ENCODE measurements around the gene ANKRD28. TPM values are rescaled to one million over a fixed set of nuclear protein-coding genes. Genes with fewer than 3 reads are reported as not detected.
"Not testable (repeated sequence)": the region's sequence is repeated elsewhere in the genome, so short reads cannot be mapped to it uniquely, and the experiment has no call there.

The ANKRD28 gene
- polyA plus RNA-seq (2011; rRNA removed) (50.9 and 92.5 TPM in 2 replicates), polyA minus RNA-seq (2011; rRNA and poly(A)+ RNA removed) (96.1 and 134 TPM in 2 replicates)

DNA sequence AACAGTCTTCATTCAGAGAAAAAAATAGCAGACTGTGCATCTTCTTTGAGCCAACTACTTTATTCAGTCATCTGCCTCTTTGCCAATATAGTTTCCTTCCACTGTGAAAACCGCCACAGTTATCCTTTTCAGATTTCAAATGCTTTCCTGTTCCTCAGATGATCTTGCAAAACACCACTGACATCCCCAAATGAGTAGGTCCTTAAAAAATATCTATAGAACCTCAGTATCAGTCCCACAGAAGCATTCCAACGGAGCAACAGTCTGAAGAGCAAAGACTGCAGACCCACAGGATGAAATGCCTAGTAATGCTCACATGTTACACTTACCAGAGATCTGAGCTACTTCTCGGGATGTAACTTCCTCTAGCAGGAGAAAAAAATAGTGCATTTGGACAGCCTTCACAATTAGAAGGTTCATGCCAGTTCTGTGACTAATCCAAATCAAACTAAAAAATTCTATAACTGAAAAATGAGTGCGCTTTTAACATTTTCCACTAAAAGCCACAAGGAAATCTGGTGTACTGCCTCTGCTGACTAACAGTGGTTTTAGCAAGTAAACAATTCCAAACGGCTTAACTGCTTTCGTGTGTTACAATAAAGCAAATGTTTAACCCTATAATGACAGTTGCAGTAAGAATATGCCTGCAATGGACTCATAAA, at the start of gene ANKRD28:
TSS of gene ANKRD28 (minus strand) at position 338 of the 662 bp plus-strand sequence. CDS start 1,458 bp downstream, outside the sequence.
- CTCF ChIA-PET = interaction anchor here (0.9 to 2.2 kb wide), 7 partner anchors 8 to 163 kb away, joined by 3 to 10 read pairs (median 4); no protein-coding TSS in a partner anchor
- peak within 1 kb of the TSS; percentile 80 for H3K4me3 ChIP-seq (ENCODE audit: low read depth, low read length)
- TF ChIP-seq, protein P1, sequence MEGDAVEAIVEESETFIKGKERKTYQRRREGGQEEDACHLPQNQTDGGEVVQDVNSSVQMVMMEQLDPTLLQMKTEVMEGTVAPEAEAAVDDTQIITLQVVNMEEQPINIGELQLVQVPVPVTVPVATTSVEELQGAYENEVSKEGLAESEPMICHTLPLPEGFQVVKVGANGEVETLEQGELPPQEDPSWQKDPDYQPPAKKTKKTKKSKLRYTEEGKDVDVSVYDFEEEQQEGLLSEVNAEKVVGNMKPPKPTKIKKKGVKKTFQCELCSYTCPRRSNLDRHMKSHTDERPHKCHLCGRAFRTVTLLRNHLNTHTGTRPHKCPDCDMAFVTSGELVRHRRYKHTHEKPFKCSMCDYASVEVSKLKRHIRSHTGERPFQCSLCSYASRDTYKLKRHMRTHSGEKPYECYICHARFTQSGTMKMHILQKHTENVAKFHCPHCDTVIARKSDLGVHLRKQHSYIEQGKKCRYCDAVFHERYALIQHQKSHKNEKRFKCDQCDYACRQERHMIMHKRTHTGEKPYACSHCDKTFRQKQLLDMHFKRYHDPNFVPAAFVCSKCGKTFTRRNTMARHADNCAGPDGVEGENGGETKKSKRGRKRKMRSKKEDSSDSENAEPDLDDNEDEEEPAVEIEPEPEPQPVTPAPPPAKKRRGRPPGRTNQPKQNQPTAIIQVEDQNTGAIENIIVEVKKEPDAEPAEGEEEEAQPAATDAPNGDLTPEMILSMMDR (IDR thresholded peaks at IDR 0.05; ENCODE audit: insufficient read depth, low read depth, low read length) = peak; percentile 45
- H3K36me3 ChIP-seq (ENCODE audit: control insufficient read depth, insufficient read depth, low read length) = no peaks in the 10 kb centered on the region
- peak; percentile 97 for DNase-seq (ENCODE audit: low read depth)
- H3K27me3 ChIP-seq (ENCODE audit: control insufficient read depth, insufficient read depth, low read length) = no peaks in the 10 kb centered on the region
- POLR2A ChIA-PET = interaction anchor here (0.6 to 1.7 kb wide), 5 partner anchors 79 to 499 kb away, joined by 3 to 9 read pairs (median 5); no protein-coding TSS in a partner anchor

DNA sequence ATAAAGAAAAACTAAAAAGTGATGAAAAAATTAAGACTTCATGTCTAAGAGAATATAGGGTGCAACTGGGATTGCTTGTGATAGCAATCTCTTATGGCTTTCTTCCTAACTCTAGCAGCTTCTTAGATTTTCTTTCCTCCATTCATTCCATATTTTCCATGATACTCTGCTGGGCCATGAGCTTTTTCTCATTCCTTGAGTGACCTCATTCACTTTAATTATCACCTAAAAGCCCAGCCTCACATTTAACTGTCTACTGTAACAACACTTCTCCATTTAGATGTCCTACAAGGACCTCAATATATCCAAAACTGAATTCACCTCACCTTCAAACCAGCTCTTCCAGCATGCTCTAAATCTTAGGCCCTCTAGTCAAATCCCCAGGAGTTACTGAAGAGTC, 49.5 kb upstream of the ANKRD28 start:
- DNase-seq (ENCODE audit: low read depth) = no peak
- H3K4me3 ChIP-seq (ENCODE audit: low read depth, low read length) = no peak overlapping the region
- ChIA-PET CTCF (no interaction called here), POLR2A (no interaction called here)
- TF ChIP-seq, protein P1 (IDR thresholded peaks at IDR 0.05; ENCODE audit: insufficient read depth, low read depth, low read length) = no peak
- no peaks in the 10 kb centered on the region for H3K36me3 ChIP-seq (ENCODE audit: control insufficient read depth, insufficient read depth, low read length)
- no peaks in the 10 kb centered on the region for H3K27me3 ChIP-seq (ENCODE audit: control insufficient read depth, insufficient read depth, low read length)

DNA sequence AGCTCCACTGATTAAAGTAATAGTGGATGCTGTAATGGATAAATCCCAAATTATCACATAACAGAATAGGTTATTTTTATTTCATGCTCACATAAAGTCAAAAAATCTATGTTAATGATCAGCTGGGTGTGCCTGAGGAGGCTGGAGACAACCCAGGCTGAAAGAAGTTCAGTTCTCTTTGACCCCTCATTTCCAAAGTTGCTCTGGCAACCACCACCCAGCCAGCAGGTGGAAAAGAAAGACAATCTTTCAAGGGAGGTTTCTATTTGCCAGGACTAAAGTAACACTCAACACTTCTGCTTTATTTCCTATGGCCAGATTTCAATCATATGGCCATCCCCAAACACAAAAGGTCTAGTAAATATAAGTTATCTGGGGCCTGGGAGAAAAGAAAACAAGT, 48.8 kb upstream of the ANKRD28 start:
- ChIA-PET CTCF (interaction anchor here (0.7 kb wide), 1 partner anchor 10 kb away, joined by 3 read pairs; no protein-coding TSS in a partner anchor), POLR2A (no interaction called here)
- DNase-seq (ENCODE audit: low read depth) = no peak
- H3K36me3 ChIP-seq (ENCODE audit: control insufficient read depth, insufficient read depth, low read length) = no peaks in the 10 kb centered on the region
- no peak overlapping the region for H3K4me3 ChIP-seq (ENCODE audit: low read depth, low read length)
- TF ChIP-seq, protein P1 (IDR thresholded peaks at IDR 0.05; ENCODE audit: insufficient read depth, low read depth, low read length) = no peak
- no peaks in the 10 kb centered on the region for H3K27me3 ChIP-seq (ENCODE audit: control insufficient read depth, insufficient read depth, low read length)

DNA sequence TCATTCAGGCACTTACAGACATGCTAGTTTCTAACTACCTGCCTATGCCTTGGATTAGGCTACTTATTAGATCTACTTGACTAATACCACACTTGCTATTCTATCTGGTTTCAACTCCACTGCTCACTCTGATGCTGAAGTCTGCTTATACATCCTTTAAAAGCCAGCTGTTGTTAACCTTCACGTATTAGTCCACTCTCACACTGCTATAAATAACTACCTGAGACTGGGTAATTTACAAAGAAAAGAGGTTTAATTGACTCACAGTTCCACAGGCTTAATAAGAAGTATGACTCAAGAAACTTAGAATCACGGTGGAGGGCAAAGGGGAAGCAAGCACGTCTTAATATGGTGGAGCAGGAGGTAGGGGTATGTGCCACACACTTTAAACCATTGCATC, 47.7 kb upstream of the ANKRD28 start:
- no peak overlapping the region for H3K4me3 ChIP-seq (ENCODE audit: low read depth, low read length)
- no peaks in the 10 kb centered on the region for H3K27me3 ChIP-seq (ENCODE audit: control insufficient read depth, insufficient read depth, low read length)
- ChIA-PET CTCF (no interaction called here), POLR2A (no interaction called here)
- TF ChIP-seq, protein P1 (IDR thresholded peaks at IDR 0.05; ENCODE audit: insufficient read depth, low read depth, low read length) = no peak
- H3K36me3 ChIP-seq (ENCODE audit: control insufficient read depth, insufficient read depth, low read length) = no peaks in the 10 kb centered on the region
- DNase-seq (ENCODE audit: low read depth) = no peak

DNA sequence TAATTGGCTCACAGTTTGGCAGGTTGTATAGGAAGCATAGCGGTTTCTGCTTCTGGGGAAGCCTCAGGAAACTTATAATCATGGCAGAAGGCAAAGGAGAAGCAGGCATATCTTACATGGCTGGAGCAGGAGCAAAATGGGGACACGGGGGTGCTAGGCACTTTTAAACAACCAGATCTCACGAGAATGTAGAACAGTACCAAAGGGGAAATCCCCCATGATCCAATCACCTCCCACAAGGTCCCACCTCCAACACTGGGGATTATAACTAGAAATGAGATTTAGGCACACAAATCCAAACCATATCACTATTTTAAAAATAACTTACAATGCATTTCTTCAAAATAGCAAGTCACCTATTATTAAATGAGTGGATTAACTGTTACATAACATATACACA, 47.1 kb upstream of the ANKRD28 start:
- DNase-seq (ENCODE audit: low read depth) = no peak
- CTCF ChIA-PET = no interaction called here
- TF ChIP-seq, protein P1 (IDR thresholded peaks at IDR 0.05; ENCODE audit: insufficient read depth, low read depth, low read length) = no peak
- no peak overlapping the region for H3K4me3 ChIP-seq (ENCODE audit: low read depth, low read length)
- no peaks in the 10 kb centered on the region for H3K36me3 ChIP-seq (ENCODE audit: control insufficient read depth, insufficient read depth, low read length)
- POLR2A ChIA-PET = no interaction called here
- no peaks in the 10 kb centered on the region for H3K27me3 ChIP-seq (ENCODE audit: control insufficient read depth, insufficient read depth, low read length)

DNA sequence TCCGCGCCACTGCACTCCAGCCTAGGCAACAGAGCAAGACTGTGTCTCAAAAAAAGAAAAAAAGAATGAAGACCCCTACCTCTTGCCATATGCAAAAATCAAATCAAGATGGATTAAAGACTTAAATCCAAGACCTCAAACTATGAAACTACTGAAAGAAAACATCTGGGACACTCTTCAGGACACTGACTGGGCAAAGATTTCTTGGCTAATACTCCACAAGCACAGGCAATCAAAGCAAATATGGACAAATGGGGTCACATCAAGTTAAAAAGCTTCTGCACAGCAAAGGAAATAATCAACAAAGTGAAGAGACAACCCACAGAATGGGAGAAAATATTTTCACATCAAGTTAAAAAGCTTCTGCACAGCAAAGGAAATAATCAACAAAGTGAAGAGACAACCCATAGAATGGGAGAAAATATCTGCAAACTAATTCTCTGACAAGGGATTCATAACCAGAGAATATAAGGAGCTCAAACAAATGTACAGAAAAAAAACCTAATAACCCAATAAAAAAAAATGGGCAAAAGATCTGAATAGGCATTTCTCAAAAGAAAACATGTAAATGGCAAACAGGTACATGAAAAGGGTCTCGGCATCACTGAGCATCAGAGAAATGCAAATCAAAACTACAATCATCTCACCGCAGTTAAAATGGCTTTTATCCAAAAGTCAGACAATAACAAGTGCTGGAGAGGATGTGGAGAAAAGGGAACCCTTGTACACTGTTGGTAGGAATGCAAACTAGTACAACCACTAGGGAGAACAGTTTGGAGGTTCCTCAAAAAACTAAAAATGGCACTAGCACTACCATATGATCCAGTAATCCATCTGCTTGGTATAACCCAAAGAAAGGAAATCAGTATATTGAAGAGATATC, 43.6 kb upstream of the ANKRD28 start:
- CTCF ChIA-PET; H3K36me3 ChIP-seq (ENCODE audit: control insufficient read depth, insufficient read depth, low read length); H3K4me3 ChIP-seq (ENCODE audit: low read depth, low read length); DNase-seq (ENCODE audit: low read depth); H3K27me3 ChIP-seq (ENCODE audit: control insufficient read depth, insufficient read depth, low read length); POLR2A ChIA-PET: not testable (repeated sequence)
